ENCODE data around the gene TIAM1. TPM values are rescaled to one million over a fixed set of nuclear protein-coding genes. Genes with fewer than 3 reads are reported as not detected.

The TIAM1 gene
- total RNA-seq, 1 experiment from 2014 or later, result 3.7 TPM

GRCh38 chr21:31275901-31276300, 68.2 kb downstream of the TIAM1 start:
- H3K4me3 ChIP-seq (ENCODE audit: low read depth in 2 of 2, low read length in 2 of 2), result no peak overlapping the region
- no peaks in the 10 kb centered on the region for H3K27me3 ChIP-seq (ENCODE audit: control insufficient read depth, insufficient read depth, low read length)
- ChIA-PET CTCF (no interaction called here), POLR2A (no interaction called here)
- no peak overlapping the region for H3K27ac ChIP-seq (ENCODE audit: low read length)
- in situ Hi-C loops (cut with HindIII; ENCODE audit: low pct_unique_long_range_greater_than_20kb, low sequenced_read_pairs) (no loop called here), intact Hi-C loops (cut with micrococcal nuclease; ENCODE audit: unreplicated experiment) (no loop called here)
- DNase-seq (ENCODE audit: low read depth, low spot score) (no peak), ATAC-seq (no peak)
- BruUV-seq (replicated peaks), result no TSS peak
- no peak for TF ChIP-seq POLR2AphosphoS5 (IDR thresholded peaks at IDR 0.05; ENCODE audit: low read depth, low read length)
- TF ChIP-seq SIN3A (IDR thresholded peaks at IDR 0.05; ENCODE audit: borderline replicate concordance, insufficient read depth, low read depth, low read length), result no peak
- no peak for TF ChIP-seq TCF7L2 (IDR thresholded peaks at IDR 0.05; ENCODE audit: low read depth, low read length)
- no peak for TF ChIP-seq CTCF (IDR thresholded peaks at IDR 0.05)
- TF ChIP-seq REST (IDR thresholded peaks at IDR 0.05; ENCODE audit: insufficient read depth in 1 of 2, low read depth in 2 of 2, low read length in 1 of 2), result no peak
- no peaks in the 10 kb centered on the region for H3K36me3 ChIP-seq (ENCODE audit: control insufficient read depth, insufficient read depth, low read length)
- no peaks in the 10 kb centered on the region for H3K4me1 ChIP-seq (ENCODE audit: control insufficient read depth, insufficient read depth, low read length)
- no peaks in the 10 kb centered on the region for H3K9me3 ChIP-seq (ENCODE audit: control insufficient read depth, insufficient read depth, low read depth, low read length)

GRCh38 chr21:31273278-31273677, 70.8 kb downstream of the TIAM1 start:
- intact Hi-C loops (cut with micrococcal nuclease; ENCODE audit: unreplicated experiment) (no loop called here), in situ Hi-C loops (cut with HindIII; ENCODE audit: low pct_unique_long_range_greater_than_20kb, low sequenced_read_pairs) (no loop called here)

More at GRCh38 chr21:31273278-31273677, 70.8 kb downstream of the TIAM1 start:
- no TSS peak for BruUV-seq (replicated peaks)
- DNase-seq (ENCODE audit: low read depth, low spot score) (no peak), ATAC-seq (no peak)
- TF ChIP-seq CTCF (IDR thresholded peaks at IDR 0.05) (no peak), TCF7L2 (IDR thresholded peaks at IDR 0.05; ENCODE audit: low read depth, low read length) (no peak), REST (IDR thresholded peaks at IDR 0.05; ENCODE audit: insufficient read depth in 1 of 2, low read depth in 2 of 2, low read length in 1 of 2) (no peak), POLR2AphosphoS5 (IDR thresholded peaks at IDR 0.05; ENCODE audit: low read depth, low read length) (no peak), SIN3A (IDR thresholded peaks at IDR 0.05; ENCODE audit: borderline replicate concordance, insufficient read depth, low read depth, low read length) (no peak)
- POLR2A ChIA-PET, result no interaction called here
- H3K36me3 ChIP-seq (ENCODE audit: control insufficient read depth, insufficient read depth, low read length), result no peaks in the 10 kb centered on the region
- no peaks in the 10 kb centered on the region for H3K9me3 ChIP-seq (ENCODE audit: control insufficient read depth, insufficient read depth, low read depth, low read length)
- CTCF ChIA-PET, result no interaction called here
- no peaks in the 10 kb centered on the region for H3K4me1 ChIP-seq (ENCODE audit: control insufficient read depth, insufficient read depth, low read length)
- no peak overlapping the region for H3K4me3 ChIP-seq (ENCODE audit: low read depth in 2 of 2, low read length in 2 of 2)
- no peaks in the 10 kb centered on the region for H3K27me3 ChIP-seq (ENCODE audit: control insufficient read depth, insufficient read depth, low read length)
- H3K27ac ChIP-seq (ENCODE audit: low read length), result no peak overlapping the region
